CD4-positive, alpha-beta T cell treated with Interleukin-15 for 1 hour (primary cell): ENCODE data around the gene APOM.

Source experiments
- DNase-seq: peaks from one replicate; pipeline ENCODE4 v3.0.0-alpha.2; 2020

Gene APOM

GRCh38 chr6:31631681-31632278 lies 23.9 kb upstream of the APOM start:
- DNase-seq, result no peak

DNA sequence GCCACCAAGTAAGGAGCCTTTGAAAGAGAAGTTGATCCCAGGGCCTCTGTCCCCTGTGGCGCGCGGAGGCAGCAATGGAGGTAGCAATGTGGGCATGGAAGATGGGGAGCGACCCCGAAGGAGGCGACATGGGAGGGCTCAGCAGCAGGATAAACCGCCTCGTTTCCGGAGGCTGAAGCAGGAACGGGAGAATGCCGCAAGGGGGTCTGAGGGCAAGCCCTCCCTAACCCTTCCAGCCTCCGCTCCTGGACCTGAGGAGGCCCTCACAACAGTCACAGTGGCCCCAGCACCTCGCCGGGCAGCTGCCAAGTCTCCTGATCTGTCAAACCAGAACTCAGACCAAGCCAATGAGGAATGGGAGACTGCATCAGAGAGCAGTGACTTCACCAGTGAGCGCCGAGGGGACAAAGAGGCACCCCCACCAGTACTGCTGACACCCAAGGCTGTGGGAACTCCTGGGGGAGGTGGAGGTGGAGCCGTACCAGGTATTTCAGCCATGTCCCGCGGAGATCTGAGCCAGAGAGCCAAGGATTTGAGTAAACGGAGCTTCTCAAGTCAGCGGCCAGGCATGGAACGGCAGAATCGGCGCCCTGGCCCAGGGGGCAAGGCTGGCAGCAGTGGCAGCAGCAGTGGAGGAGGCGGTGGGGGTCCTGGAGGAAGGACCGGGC lies 23.3 kb upstream of the APOM start:
- no peak for DNase-seq

DNA sequence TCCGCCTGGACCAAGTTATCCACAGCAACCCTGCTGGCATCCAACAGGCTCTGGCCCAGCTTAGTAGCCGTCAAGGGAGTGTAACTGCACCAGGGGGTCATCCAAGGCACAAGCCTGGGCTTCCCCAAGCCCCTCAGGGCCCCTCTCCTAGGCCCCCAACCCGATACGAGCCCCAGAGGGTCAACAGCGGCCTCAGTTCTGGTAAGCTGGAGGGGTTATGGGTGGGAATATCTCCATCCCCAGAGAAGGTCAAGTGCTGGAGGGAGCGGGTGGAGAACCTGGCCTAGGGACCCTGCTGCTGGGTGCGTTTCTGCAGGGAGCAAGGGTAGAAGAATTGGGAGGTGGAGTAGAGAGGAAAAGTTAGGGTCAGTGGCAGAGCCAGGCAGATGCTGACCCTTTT lies 22.2 kb upstream of the APOM start:
- DNase-seq, result no peak

- no peak for DNase-seq
Observed at GRCh38 chr6:31634131-31634530, 21.6 kb upstream of the APOM start.

DNA sequence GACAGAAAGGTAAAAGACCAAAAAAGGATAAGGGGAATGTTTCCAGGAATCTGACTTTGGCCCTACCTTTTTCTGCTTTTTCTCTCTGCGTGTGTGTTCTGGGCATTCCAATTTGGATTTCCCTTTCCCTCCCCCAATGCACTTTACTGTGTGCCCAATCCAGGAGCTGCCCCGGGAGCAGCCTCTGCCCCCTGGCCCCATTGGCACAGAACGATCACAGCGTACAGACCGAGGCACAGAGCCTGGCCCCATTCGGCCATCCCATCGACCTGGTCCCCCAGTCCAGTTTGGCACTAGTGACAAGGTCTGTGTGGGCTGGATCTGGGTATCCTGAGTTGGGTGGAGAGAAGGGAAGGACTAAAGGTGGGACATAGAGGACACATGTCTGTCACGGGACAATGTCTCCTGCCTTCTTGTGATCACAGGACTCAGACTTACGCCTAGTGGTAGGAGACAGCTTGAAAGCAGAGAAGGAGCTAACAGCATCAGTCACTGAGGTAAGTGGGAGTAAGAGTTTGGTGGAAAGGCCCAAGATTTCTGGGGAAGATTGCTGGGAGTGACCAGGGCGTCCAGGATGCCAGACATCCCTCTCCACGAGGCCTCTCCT lies 20.6 kb upstream of the APOM start:
- no peak for DNase-seq

DNA sequence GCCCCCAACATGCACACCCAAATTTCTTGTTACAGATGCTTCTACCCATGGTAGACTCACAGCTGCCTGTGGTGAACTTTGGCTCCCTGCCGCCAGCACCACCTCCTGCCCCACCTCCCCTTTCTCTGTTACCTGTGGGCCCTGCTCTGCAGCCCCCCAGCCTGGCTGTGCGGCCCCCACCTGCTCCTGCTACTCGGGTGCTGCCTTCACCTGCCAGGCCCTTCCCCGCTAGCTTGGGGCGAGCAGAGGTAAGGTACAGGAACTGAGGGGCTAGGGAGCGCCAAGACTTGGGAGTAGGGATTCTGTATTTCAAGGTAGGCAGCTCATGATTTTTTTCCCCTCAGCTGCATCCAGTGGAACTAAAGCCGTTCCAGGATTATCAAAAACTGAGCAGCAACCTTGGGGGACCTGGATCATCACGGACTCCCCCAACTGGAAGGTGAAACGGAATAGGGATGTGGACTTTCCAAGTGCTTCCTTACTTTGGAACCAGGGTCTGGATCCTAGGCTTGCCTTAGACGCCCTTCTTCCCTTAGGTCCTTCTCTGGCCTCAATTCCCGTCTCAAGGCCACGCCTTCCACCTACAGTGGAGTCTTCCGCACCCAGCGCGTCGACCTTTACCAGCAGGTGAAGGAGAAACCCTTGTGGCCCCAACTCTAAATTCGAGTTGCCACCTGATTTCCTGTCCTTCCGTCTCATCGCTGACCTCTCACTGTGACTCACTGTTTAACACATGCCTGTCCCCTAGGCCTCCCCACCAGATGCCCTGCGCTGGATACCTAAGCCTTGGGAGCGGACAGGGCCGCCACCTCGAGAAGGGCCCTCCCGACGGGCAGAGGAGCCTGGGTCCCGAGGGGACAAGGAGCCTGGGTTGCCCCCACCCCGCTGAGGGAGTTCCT lies 18.7 kb upstream of the APOM start:
- no peak for DNase-seq

DNA sequence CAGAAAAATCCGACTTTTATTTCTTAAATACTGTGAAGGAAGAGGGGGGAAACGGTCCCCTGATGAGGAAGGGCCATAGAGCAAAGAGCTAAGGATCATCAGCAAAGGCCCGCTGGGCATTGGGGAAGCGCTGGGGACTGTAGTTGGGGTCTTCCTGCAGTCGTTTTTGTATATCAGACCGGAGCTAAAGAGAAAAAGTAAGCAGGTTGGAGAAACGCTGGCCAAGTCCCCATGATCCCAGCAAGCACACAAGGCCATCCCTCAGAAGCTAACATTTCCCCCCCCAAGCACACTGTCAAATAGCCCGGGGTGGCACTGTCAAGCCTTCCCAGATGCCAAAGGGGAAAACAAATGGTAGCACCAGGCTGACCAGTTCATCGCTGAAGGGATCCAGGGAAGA lies 16.7 kb upstream of the APOM start:
- no peak for DNase-seq

DNA sequence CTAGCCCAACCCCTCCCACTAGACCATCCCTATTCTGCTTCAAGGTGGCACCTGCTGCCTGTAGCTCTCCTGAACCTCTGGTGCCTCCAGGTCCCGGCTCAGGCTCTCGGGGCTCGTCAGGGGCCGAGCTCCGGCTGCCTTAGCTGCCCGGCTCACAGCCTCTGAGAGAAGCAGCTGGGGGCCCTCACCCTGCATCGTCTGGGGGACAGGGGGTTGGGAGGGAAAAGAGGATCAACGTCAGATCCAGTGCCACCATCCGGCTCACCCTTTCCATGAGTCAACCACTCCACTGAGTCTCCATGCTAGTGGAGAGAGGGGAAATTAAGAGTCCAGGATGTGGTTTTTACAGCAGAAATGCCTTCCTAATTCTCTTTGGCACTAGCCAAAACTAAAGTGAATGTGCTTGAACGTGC lies 16.2 kb upstream of the APOM start:
- DNase-seq, result no peak

GRCh38 chr6:31640612-31641011 lies 15.1 kb upstream of the APOM start:
- no peak for DNase-seq

GRCh38 chr6:31641370-31641769 lies 14.3 kb upstream of the APOM start:
- DNase-seq, result no peak

DNA sequence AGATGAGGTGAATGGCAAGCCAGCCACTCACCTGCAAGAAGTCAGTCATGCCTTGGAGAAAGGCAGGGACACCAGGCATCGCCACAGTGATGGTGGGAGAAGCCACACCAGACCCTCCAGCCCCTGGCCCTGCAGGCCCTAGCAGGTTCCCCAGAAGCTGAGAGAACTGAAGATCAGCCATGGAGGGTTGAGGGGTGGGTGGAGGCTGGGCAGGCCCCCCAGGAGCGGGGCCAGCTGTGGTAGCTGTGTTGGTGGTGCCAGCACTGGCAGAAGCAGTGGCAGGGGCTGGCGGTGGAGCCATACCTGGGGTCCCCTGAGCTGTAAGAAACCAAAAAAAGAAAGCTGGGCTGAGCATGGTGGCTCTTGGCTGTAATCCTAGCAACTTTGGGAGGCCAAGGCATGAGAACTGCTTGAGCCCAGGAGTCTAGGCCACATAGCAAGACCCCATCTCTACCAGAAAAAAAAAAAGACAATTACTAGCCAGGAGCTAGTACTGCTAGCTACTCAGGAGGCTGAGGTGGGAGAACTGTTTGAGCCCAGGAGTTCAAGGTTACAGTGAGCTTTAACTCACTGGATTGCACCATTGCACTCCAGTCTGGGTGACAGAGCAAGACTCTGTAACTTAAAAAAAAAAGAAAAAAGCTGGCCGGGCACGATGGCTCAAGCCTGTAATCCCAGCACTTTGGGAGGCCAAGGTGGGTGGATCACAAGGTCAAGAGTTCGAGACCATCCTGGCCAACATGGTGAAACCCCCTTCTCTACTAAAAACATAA lies 12.7 kb upstream of the APOM start:
- DNase-seq, result no peak

DNA sequence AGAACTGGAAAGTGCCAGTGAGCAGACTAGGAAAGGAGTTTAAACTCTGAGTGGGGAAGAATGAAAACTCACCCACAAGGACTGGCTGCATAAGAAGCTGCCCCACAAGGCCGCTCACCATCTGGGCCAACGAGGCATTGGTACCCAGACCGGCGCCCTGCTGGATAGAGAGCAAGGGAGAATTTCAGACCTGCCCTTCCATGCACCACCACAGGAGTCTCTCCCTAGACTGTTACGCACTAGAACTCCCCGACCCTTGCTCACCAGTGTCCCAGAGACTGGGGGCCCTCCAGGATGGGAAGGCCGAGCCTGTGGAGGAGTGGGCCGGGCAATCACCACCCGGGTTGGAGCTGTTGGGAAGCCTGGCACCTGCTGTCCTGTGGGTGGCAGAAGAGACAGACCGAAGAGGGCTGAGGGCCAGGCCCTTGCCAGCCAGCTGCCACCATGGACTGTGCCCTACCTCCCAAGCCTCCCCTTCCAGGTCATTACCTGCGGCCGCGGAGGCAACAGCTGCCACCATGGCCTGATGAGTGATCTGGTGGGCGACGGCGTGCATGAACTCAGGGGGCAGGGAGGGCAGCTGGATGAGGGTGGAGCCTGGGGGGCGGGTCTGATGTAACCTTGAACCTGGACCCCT lies 11.8 kb upstream of the APOM start:
- DNase-seq, result no peak

GRCh38 chr6:31645325-31645724 lies 10.4 kb upstream of the APOM start:
- no peak for DNase-seq

DNA sequence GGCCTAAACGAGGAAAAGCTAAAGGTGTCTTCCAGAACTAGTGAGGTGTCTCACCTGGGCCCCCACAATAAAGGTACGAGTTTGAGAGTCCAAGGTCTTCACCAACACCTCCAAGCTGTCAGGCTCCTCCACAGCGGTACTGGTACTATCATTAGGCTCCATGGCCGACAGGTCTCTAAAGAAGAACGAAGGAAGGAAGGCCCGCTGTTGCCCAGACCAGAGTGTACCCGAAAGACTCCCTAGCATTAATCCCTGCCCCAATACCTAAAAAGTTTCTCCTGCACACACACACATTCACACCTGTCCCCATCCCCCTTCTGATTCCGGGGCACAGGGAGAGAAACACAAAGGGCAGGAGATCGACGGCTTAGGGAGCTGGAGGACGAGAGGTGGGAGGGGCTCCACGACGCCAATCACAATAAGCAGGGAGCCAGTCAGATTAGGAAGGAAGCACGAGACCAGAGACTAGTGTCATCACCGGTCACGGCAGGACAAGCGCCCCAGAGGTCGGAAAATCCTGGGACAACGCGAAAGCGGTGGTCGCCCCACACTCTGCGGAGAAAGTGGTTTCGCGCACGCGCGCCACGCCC lies 4.0 kb upstream of the APOM start:
- DNase-seq, result no peak

GRCh38 chr6:31652925-31653724 lies 2.6 kb upstream of the APOM start:
- peak; percentile 91 for DNase-seq

DNA sequence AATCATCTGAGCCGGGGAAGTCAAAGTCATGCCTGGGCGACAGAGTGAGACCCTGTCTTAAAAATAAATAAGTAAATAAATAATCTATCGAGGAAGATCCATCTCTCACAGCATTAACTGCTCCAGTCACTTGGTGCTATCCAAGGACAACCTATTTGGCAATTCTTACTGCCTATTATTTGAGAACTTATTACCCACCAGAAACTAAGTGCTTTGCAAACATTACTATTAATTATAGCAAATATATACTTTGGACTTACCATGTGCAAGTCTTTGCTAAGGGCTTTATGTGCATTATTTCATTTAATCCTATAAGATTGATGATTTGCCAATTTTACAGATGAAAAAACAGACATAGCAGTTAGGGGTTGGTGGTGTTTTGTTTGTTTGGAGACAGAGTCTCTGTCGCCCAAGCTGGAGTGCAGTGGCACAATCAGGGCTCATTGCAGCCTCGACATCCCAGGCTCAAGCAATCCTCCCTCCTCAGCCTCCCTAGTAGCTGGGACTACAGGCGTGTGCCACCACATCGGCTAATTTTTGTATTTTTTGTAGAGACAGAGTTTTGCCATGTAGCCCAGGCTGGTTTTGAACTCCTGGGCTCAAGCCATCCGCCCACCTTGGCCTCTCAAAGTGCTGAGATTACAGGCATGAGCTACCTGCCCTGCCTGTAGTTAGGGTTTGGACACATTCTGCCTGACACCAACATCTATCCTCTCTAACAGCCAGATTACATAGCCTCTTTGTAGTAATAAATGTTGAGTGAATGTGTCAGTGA lies 933 bp upstream of the APOM start:
- no peak for DNase-seq

- DNase-seq, result no peak
Observed at GRCh38 chr6:31657406-31658157, 1.9 kb downstream of the APOM start.

DNA sequence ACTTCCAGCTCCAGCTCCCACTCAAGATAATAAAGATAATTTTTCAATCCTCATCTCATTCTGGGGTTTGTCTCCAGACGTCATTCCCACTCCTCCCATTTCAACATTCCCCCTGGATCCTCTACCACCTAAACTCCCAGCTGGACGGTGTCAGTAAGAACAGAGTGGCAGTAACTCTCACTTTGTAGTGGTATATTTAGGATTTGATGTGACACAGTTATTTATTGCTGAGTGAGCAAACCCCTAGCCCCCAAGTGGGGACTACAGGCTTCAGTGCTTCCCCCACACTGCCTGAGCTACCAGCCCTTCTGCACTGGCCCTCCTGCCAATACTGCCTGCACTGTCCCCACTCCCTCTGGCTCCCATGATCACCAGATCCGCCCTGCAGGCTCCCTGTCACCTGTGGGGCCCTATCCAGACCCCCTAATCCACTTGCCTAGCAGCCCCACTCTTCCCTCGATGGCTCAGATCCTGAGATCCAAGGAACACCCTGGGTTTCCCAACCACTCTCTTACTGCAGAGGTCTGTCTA lies 2.5 kb downstream of the APOM start:
- DNase-seq, result no peak

GRCh38 chr6:31658983-31659648 lies 3.4 kb downstream of the APOM start:
- DNase-seq, result no peak
